ENCODE measurements around the gene CEP43.

Gene CEP43

DNA sequence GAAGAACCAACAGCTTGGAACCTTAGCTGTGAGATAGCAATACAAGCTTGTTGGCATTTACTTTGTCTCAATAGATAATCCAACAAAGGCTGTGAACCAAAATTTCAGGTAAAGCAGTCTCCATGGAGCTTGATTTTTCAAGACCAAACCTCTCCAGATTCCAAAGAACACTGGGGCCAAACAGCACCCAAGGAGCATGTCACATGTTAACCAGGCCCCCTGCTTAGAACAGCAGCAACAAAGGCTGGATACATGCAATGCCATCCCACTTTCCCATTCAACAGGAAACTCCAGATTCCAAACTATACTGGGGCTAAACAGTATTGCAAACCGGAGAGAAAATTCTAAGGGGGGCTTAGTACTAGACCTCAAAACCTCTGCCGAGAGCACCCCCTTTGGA, 27.1 kb upstream of the CEP43 start:
- no peak overlapping the region for H3K4me3 ChIP-seq (ENCODE audit: low read length)
- peaks cover 3% of the 10 kb centered on the region for H3K36me3 ChIP-seq (ENCODE audit: control insufficient read depth, low read depth, low read length)
- no peaks in the 10 kb centered on the region for H3K4me1 ChIP-seq (ENCODE audit: control insufficient read depth, low read depth, low read length)
- H3K9ac ChIP-seq (ENCODE audit: low read length) = no peak overlapping the region
- no peak overlapping the region for H3K27ac ChIP-seq (ENCODE audit: low read length)
- no peaks in the 10 kb centered on the region for H3K27me3 ChIP-seq (ENCODE audit: control insufficient read depth, insufficient read depth, low read length)
- H3K9me3 ChIP-seq (ENCODE audit: control insufficient read depth, low read depth, low read length) = peaks cover 7% of the 10 kb centered on the region

- H3K27me3 ChIP-seq (ENCODE audit: control insufficient read depth, insufficient read depth, low read length) = no peaks in the 10 kb centered on the region
- H3K4me1 ChIP-seq (ENCODE audit: control insufficient read depth, low read depth, low read length) = no peaks in the 10 kb centered on the region
- H3K27ac ChIP-seq (ENCODE audit: low read length) = no peak overlapping the region
- no peak overlapping the region for H3K9ac ChIP-seq (ENCODE audit: low read length)
- H3K4me3 ChIP-seq (ENCODE audit: low read length) = no peak overlapping the region
- H3K36me3 ChIP-seq (ENCODE audit: control insufficient read depth, low read depth, low read length) = peaks cover 3% of the 10 kb centered on the region
- no peaks in the 10 kb centered on the region for H3K9me3 ChIP-seq (ENCODE audit: control insufficient read depth, low read depth, low read length)
Observed at GRCh38 chr6:166976636-166977035, 22.6 kb upstream of the CEP43 start.

DNA sequence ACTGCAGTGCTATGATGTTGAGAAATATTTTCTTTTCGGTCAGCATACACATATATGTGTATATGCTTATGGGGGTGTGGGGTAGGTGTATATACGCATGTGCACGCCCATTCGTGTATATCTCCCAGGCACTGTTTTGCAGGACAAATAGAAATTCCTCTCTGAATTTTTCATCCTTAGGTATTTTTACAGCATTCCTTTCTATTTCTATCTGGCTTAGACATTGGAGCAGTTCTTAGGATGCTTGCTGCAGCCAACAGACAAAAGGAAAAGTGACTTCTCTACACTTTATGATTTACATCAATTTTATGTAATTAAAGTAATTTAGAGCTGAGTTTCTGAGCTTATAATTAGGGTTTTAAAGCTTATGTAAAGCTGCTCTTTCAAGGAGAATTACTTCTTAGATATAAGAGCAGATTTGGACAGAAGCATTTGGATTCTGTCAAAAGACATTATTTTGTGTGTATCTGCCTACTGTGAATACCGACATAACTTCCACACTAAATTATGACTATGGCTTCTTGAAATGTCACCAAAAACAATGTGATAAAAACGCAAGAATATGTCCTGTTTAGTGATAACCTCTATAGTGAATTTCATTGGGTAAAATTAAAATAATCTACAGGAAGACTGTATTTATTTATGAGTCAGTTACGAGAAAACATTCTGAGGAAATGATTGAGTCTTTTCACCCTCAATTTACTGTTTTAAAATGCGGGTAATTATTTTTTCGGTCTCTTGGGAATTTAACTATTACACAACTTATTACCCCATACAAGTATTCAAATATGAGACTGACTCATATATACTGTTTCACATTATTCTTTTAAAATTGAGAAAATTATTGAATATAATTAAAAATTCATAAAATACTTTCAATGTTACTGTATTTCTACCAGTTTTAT, 21.3 kb upstream of the CEP43 start:
- Histone ChIP-seq H3K9ac (ENCODE audit: low read length) (no peak overlapping the region), H3K4me3 (ENCODE audit: low read length) (no peak overlapping the region), H3K36me3 (ENCODE audit: control insufficient read depth, low read depth, low read length) (peaks cover 6% of the 10 kb centered on the region), H3K27ac (ENCODE audit: low read length) (no peak overlapping the region), H3K9me3 (ENCODE audit: control insufficient read depth, low read depth, low read length) (no peaks in the 10 kb centered on the region), H3K4me1 (ENCODE audit: control insufficient read depth, low read depth, low read length) (no peaks in the 10 kb centered on the region), H3K27me3 (ENCODE audit: control insufficient read depth, insufficient read depth, low read length) (no peaks in the 10 kb centered on the region)

GRCh38 chr6:166980738-166981137, 18.5 kb upstream of the CEP43 start:
- Histone ChIP-seq H3K9ac (ENCODE audit: low read length) (no peak overlapping the region), H3K9me3 (ENCODE audit: control insufficient read depth, low read depth, low read length) (no peaks in the 10 kb centered on the region), H3K27ac (ENCODE audit: low read length) (no peak overlapping the region), H3K36me3 (ENCODE audit: control insufficient read depth, low read depth, low read length) (peaks cover 3% of the 10 kb centered on the region), H3K27me3 (ENCODE audit: control insufficient read depth, insufficient read depth, low read length) (no peaks in the 10 kb centered on the region), H3K4me3 (ENCODE audit: low read length) (no peak overlapping the region), H3K4me1 (ENCODE audit: control insufficient read depth, low read depth, low read length) (no peaks in the 10 kb centered on the region)

- H3K36me3 ChIP-seq (ENCODE audit: control insufficient read depth, low read depth, low read length) = peaks cover 3% of the 10 kb centered on the region
- H3K4me1 ChIP-seq (ENCODE audit: control insufficient read depth, low read depth, low read length) = peaks cover 17% of the 10 kb centered on the region
- no peak overlapping the region for H3K9ac ChIP-seq (ENCODE audit: low read length)
- H3K4me3 ChIP-seq (ENCODE audit: low read length) = no peak overlapping the region
- no peaks in the 10 kb centered on the region for H3K27me3 ChIP-seq (ENCODE audit: control insufficient read depth, insufficient read depth, low read length)
- no peak overlapping the region for H3K27ac ChIP-seq (ENCODE audit: low read length)
- no peaks in the 10 kb centered on the region for H3K9me3 ChIP-seq (ENCODE audit: control insufficient read depth, low read depth, low read length)
Observed at GRCh38 chr6:166987448-166987847, 11.7 kb upstream of the CEP43 start.

- no peaks in the 10 kb centered on the region for H3K9me3 ChIP-seq (ENCODE audit: control insufficient read depth, low read depth, low read length)
- H3K27ac ChIP-seq (ENCODE audit: low read length) = no peak overlapping the region
- H3K36me3 ChIP-seq (ENCODE audit: control insufficient read depth, low read depth, low read length) = no peaks in the 10 kb centered on the region
- H3K27me3 ChIP-seq (ENCODE audit: control insufficient read depth, insufficient read depth, low read length) = no peaks in the 10 kb centered on the region
- peaks cover 17% of the 10 kb centered on the region for H3K4me1 ChIP-seq (ENCODE audit: control insufficient read depth, low read depth, low read length)
- no peak overlapping the region for H3K9ac ChIP-seq (ENCODE audit: low read length)
- no peak overlapping the region for H3K4me3 ChIP-seq (ENCODE audit: low read length)
Observed at GRCh38 chr6:166987930-166988329, 11.3 kb upstream of the CEP43 start.

DNA sequence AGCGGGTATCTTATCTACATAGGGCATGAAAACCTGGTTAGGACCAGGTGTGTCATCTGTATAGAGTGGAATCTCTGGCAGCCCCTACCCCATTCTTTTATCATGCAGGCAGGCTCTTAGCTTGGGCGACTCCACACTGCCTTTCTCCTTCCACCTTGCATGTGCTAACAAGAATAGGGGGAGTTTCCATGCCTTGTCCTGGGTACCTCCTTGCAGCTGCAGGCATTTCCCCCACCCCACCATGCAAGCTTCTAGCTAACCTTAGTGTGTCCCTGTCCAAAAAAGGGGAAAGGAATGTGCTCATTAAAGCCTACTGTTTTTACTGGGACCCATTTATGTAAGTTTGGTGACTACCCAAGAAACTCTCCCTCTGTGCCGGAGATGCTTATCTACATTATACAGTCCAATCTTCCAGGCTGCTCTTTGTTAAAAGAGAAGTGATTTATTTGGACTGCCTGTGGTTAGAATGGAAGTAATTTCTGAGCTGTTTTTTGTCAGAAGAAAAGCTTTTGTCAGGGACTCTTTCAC, 10.5 kb upstream of the CEP43 start:
- Histone ChIP-seq H3K27ac (ENCODE audit: low read length) (no peak overlapping the region), H3K9ac (ENCODE audit: low read length) (no peak overlapping the region), H3K36me3 (ENCODE audit: control insufficient read depth, low read depth, low read length) (no peaks in the 10 kb centered on the region), H3K9me3 (ENCODE audit: control insufficient read depth, low read depth, low read length) (no peaks in the 10 kb centered on the region), H3K4me3 (ENCODE audit: low read length) (no peak overlapping the region), H3K27me3 (ENCODE audit: control insufficient read depth, insufficient read depth, low read length) (no peaks in the 10 kb centered on the region), H3K4me1 (ENCODE audit: control insufficient read depth, low read depth, low read length) (peaks cover 17% of the 10 kb centered on the region)

DNA sequence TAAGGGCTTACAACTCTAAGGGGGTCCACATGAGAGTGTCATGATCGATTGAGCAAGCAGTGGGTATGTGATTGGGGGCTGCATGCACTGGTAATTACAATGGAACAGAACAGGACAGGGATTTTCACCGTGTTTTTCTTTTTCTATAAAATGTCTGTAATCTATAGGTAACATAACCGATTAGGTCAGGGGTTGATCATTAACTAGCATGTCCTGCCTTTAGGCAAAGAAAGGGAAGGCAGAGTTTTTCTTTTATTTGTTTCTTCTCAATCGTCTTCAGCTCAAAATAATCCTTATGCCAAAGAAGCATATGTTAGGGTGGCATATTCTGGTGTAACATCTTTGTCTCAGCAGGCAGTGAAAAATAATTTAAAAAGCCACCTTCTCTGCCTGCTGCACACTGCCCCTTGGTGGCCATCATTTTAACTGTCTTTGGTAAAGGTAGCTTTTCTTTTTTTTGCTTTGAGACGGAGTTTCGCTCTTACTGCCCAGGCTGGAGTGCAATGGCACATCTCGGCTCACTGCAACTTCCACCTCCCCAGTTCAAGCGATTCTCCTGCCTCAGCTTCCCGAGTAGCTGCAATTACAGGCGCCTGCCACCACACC, 9.7 kb upstream of the CEP43 start:
- H3K4me3 ChIP-seq (ENCODE audit: low read length) = no peak overlapping the region
- peaks cover 17% of the 10 kb centered on the region for H3K4me1 ChIP-seq (ENCODE audit: control insufficient read depth, low read depth, low read length)
- no peaks in the 10 kb centered on the region for H3K27me3 ChIP-seq (ENCODE audit: control insufficient read depth, insufficient read depth, low read length)
- no peak overlapping the region for H3K27ac ChIP-seq (ENCODE audit: low read length)
- H3K9me3 ChIP-seq (ENCODE audit: control insufficient read depth, low read depth, low read length) = no peaks in the 10 kb centered on the region
- H3K9ac ChIP-seq (ENCODE audit: low read length) = no peak overlapping the region
- H3K36me3 ChIP-seq (ENCODE audit: control insufficient read depth, low read depth, low read length) = no peaks in the 10 kb centered on the region

DNA sequence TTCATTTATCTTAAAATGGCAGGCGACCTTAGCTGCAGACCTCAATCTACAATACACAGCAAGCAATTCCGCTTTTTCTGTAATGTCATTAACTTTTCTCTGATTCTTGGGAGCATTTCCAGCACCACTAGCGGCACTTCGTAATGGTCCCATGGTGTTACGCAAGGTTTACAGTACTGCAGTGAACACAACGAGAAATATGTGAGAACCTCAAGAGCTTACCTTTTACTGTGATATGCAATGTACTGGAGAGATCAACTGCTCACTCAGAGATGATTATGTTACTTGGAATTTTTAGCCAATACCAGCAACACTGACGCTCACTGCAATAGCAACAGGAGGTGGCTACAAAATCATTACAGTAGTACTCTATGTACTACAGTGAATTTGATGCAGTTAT, 2.8 kb upstream of the CEP43 start:
- H3K9me3 ChIP-seq (ENCODE audit: control insufficient read depth, low read depth, low read length) = no peaks in the 10 kb centered on the region
- no peak overlapping the region for H3K9ac ChIP-seq (ENCODE audit: low read length)
- H3K4me1 ChIP-seq (ENCODE audit: control insufficient read depth, low read depth, low read length) = peaks cover 8% of the 10 kb centered on the region
- no peak overlapping the region for H3K4me3 ChIP-seq (ENCODE audit: low read length)
- H3K27ac ChIP-seq (ENCODE audit: low read length) = no peak overlapping the region
- H3K27me3 ChIP-seq (ENCODE audit: control insufficient read depth, insufficient read depth, low read length) = no peaks in the 10 kb centered on the region
- peaks cover 13% of the 10 kb centered on the region for H3K36me3 ChIP-seq (ENCODE audit: control insufficient read depth, low read depth, low read length)

DNA sequence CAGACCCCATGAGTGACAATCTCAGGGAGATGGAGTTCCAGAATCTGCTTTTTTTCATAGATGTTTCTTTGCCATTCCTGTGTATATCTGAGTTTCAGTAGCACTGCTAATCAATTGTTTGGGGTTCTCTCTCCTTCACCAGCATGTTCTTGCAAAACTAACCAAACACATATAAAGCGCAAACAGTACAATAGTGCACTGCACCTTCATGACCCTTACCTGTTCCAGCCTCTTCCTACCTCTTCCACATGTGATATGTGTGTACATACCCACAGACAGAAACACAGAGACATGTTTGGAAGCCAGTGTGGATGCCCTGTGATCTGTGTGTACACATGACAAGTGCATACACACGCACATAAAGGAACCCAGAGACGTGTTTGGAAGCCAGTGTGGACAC, 1.8 kb upstream of the CEP43 start:
- no peaks in the 10 kb centered on the region for H3K27me3 ChIP-seq (ENCODE audit: control insufficient read depth, insufficient read depth, low read length)
- no peak overlapping the region for H3K27ac ChIP-seq (ENCODE audit: low read length)
- no peak overlapping the region for H3K9ac ChIP-seq (ENCODE audit: low read length)
- H3K36me3 ChIP-seq (ENCODE audit: control insufficient read depth, low read depth, low read length) = peaks cover 23% of the 10 kb centered on the region
- H3K4me1 ChIP-seq (ENCODE audit: control insufficient read depth, low read depth, low read length) = peaks cover 8% of the 10 kb centered on the region
- peak overlapping the region; percentile 81 for H3K4me3 ChIP-seq (ENCODE audit: low read length)
- no peaks in the 10 kb centered on the region for H3K9me3 ChIP-seq (ENCODE audit: control insufficient read depth, low read depth, low read length)

- no peaks in the 10 kb centered on the region for H3K27me3 ChIP-seq (ENCODE audit: control insufficient read depth, insufficient read depth, low read length)
- H3K4me1 ChIP-seq (ENCODE audit: control insufficient read depth, low read depth, low read length) = peaks cover 8% of the 10 kb centered on the region
- H3K36me3 ChIP-seq (ENCODE audit: control insufficient read depth, low read depth, low read length) = peaks cover 25% of the 10 kb centered on the region
- H3K4me3 ChIP-seq (ENCODE audit: low read length) = peak overlapping the region; percentile 81
- no peak overlapping the region for H3K9ac ChIP-seq (ENCODE audit: low read length)
- H3K9me3 ChIP-seq (ENCODE audit: control insufficient read depth, low read depth, low read length) = no peaks in the 10 kb centered on the region
- H3K27ac ChIP-seq (ENCODE audit: low read length) = no peak overlapping the region
Observed at GRCh38 chr6:166997768-166998255, 1.4 kb upstream of the CEP43 start.
